K562 (cell line): ENCODE data around the gene FBXO4. TPM values are rescaled to one million over a fixed set of nuclear protein-coding genes. Genes with fewer than 3 reads are reported as not detected.

Source experiments
- CCNT2 ChIP-seq: IDR thresholded peaks from 2 replicates; pipeline ENCODE4 v1.6.1; 2011; ENCODE audit warnings: borderline replicate concordance, low read depth, mild to moderate bottlenecking, moderate library complexity, mixed read lengths, low read length; ENCODE audit not compliant: insufficient read length; ENCODE audit errors: extremely low read depth
- FOXP4 ChIP-seq: sonication (generic); formaldehyde crosslinking; IDR thresholded peaks from 2 replicates; pipeline ENCODE4 v1.8.0; 2022; ENCODE audit warnings: mild to moderate bottlenecking, missing genetic modification reagents, borderline replicate concordance
- NKRF ChIP-seq: fragments of 450-650 bp; IDR thresholded peaks from 2 replicates; pipeline ENCODE4 v1.6.1; 2016; ENCODE audit warnings: borderline replicate concordance
- NR2C1 ChIP-seq, 2 experiments: fragments of 450-650 bp; IDR thresholded peaks; 2 replicates each; pipeline ENCODE4 v1.6.1; 2017; ENCODE audit warnings: mild to moderate bottlenecking in 2 of 2, antibody characterized with exemption in 1 of 2, inconsistent platforms in 1 of 2, missing compliant biosample characterization in 1 of 2, missing genetic modification characterization in 1 of 2
- NR3C1 ChIP-seq: sonication (generic); formaldehyde crosslinking; IDR thresholded peaks from 2 replicates; pipeline ENCODE4 v1.8.1; 2022; ENCODE audit warnings: missing genetic modification reagents
- NR4A1 ChIP-seq, 2 experiments: fragments of 250-450 bp in 1 of 2; fragments of 450-650 bp in 1 of 2; sonication (Bioruptor Pico) in 1 of 2; IDR thresholded peaks; 2 replicates each; pipeline versions ENCODE4 v1.4.0 to v1.6.1; 2016 to 2020; ENCODE audit warnings: mild to moderate bottlenecking in 2 of 2, missing compliant biosample characterization in 1 of 2, missing genetic modification characterization in 1 of 2, moderate library complexity in 1 of 2
- OTX1 ChIP-seq: fragments of 450-650 bp; formaldehyde crosslinking; IDR thresholded peaks from 2 replicates; pipeline ENCODE4 v1.4.0; 2022; ENCODE audit warnings: mild to moderate bottlenecking
- PTBP1 ChIP-seq: fragments of 200-400 bp; formaldehyde crosslinking; IDR thresholded peaks from 2 replicates; pipeline ENCODE4 v1.6.1; 2017; ENCODE audit warnings: low read depth, low read length
- SAFB ChIP-seq: fragments of 200-400 bp; formaldehyde crosslinking; IDR thresholded peaks from 2 replicates; pipeline ENCODE4 v1.6.1; 2017; ENCODE audit warnings: low read depth, low read length, borderline replicate concordance
- SIN3A ChIP-seq, 2 experiments: fragments of 150-350 bp in 1 of 2; IDR thresholded peaks; 2 replicates each; pipeline ENCODE4 v1.6.1; 2011 to 2016; ENCODE audit warnings: borderline replicate concordance in 2 of 2, low read depth in 2 of 2, low read length in 2 of 2, mild to moderate bottlenecking in 2 of 2, moderate library complexity in 2 of 2; ENCODE audit not compliant: control insufficient read depth in 1 of 2
- TBL1XR1 ChIP-seq, 2 experiments: IDR thresholded peaks; 2 replicates each; pipeline ENCODE4 v1.6.1; 2012; ENCODE audit warnings: improper control_type of control experiment in 2 of 2, low read length in 2 of 2, mild to moderate bottlenecking in 1 of 2
- TRIM28 ChIP-seq: fragments of 450-650 bp; IDR thresholded peaks from 2 replicates; pipeline ENCODE4 v1.6.1; 2017
- XRCC3 ChIP-seq: fragments of 450-650 bp; IDR thresholded peaks from 2 replicates; pipeline ENCODE4 v1.6.1; 2017; ENCODE audit warnings: mild to moderate bottlenecking, moderate library complexity
- ZNF584 ChIP-seq: fragments of 200-800 bp; sonication (Bioruptor generic); IDR thresholded peaks from 2 replicates; pipeline ENCODE4 v1.6.1; 2016; ENCODE audit warnings: low read depth, mild to moderate bottlenecking, missing genetic modification characterization, missing compliant biosample characterization
- ZNF764 ChIP-seq: fragments of 250-450 bp; sonication (Bioruptor Pico); IDR thresholded peaks from 2 replicates; pipeline ENCODE4 v1.4.0; 2020; ENCODE audit warnings: low read depth, mild to moderate bottlenecking, moderate library complexity
- ZNF778 ChIP-seq: fragments of 450-650 bp; formaldehyde crosslinking; IDR thresholded peaks from 2 replicates; pipeline ENCODE4 v1.4.0; 2020; ENCODE audit warnings: mild to moderate bottlenecking, moderate library complexity
- polyA plus RNA-seq, 8 experiments: library from polyadenylated mRNA; depleted of rRNA in 4 of 8; stranded (reverse) in 5 of 8; unstranded in 3 of 8; fragments of >200 nt; fragmentation: Nextera tagmentation in 2 of 8; fragmentation: Illumina TruSeq in 1 of 8; extraction: Ambion mirVana in 2 of 8; extraction: Trizol in 1 of 8; gene quantifications; 2 replicates each; pipeline versions ENCODE4 v1.2.1 to v1.2.3, GENCODE V29; 2011 to 2014; ENCODE audit warnings: inconsistent platforms in 1 of 8, missing spikeins in 1 of 8
- total RNA-seq, 7 experiments: library from RNA; depleted of rRNA in 6 of 7; stranded (reverse); fragments of >200 nt in 6 of 7; fragmentation: Illumina TruSeq in 2 of 7; extraction: Trizol in 2 of 7; gene quantifications; 2 replicates each; pipeline versions ENCODE4 v1.2.1 to v1.2.3, GENCODE V29; 2011 to 2021; ENCODE audit warnings: low replicate concordance in 1 of 7
- TF ChIP-seq, protein P1 (sequence below): fragments of 250-450 bp; sonication (Bioruptor Pico); IDR thresholded peaks from 2 replicates; pipeline ENCODE4 v1.4.0; 2020; ENCODE audit warnings: borderline replicate concordance
- TF ChIP-seq, protein P2 (sequence below): fragments of 250-450 bp; sonication (Bioruptor Pico); IDR thresholded peaks from 2 replicates; pipeline ENCODE4 v1.4.0; 2020; ENCODE audit warnings: mild to moderate bottlenecking

Gene FBXO4
- total and polyA plus RNA-seq, 9 of the 15 experiments (the other 6 are each of a cell fraction or from before 2014, with no cell fraction given), result 5.9 to 33.4 (median 19.6) TPM

- TF ChIP-seq NKRF, result peak; percentile 99
- TF ChIP-seq NR2C1 (IDR thresholded peaks at IDR 0.05), result peak; percentile 96
- TF ChIP-seq NR2C1 (tag; IDR thresholded peaks at IDR 0.05), result peak; percentile 95
- TF ChIP-seq ZNF584 (CRISPR knock-in tag), result 0 out of 2 replicates have a peak, but pooled peaks have one; percentile 32
- TF ChIP-seq TBL1XR1 (IDR thresholded peaks at IDR 0.05; ENCODE audit: low read length in 2 of 2), result peak in 1 of 2 experiments; percentile 79; a peak in 2 of 4 replicates
- peak; percentile 70; the same call in 1 of the 2 replicates for TF ChIP-seq FOXP4 (CRISPR knock-in tag)
- TF ChIP-seq SAFB, result no peak
- no peak for TF ChIP-seq ZNF764 (CRISPR knock-in tag)
- no peak for TF ChIP-seq ZNF778
- no peak for TF ChIP-seq PTBP1
- peak; percentile 92 for TF ChIP-seq OTX1
- TF ChIP-seq TRIM28, result peak; percentile 36; the same call in 1 of the 2 replicates
- no peak for TF ChIP-seq NR3C1
- TF ChIP-seq SIN3A (IDR thresholded peaks at IDR 0.05; ENCODE audit: borderline replicate concordance in 2 of 2, control insufficient read depth in 1 of 2, low read depth in 2 of 2, low read length in 2 of 2), result peak in 1 of 2 experiments; percentile 98; a peak in 3 of 4 replicates
- TF ChIP-seq, protein P1, sequence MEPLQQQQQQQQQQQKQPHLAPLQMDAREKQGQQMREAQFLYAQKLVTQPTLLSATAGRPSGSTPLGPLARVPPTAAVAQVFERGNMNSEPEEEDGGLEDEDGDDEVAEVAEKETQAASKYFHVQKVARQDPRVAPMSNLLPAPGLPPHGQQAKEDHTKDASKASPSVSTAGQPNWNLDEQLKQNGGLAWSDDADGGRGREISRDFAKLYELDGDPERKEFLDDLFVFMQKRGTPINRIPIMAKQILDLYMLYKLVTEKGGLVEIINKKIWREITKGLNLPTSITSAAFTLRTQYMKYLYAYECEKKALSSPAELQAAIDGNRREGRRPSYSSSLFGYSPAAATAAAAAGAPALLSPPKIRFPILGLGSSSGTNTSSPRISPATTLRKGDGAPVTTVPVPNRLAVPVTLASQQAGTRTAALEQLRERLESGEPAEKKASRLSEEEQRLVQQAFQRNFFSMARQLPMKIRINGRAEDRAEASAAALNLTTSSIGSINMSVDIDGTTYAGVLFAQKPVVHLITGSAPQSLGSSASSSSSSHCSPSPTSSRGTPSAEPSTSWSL (CRISPR knock-in tag), result peak; percentile 80; the same call in 1 of the 2 replicates
- TF ChIP-seq CCNT2, result peak; percentile 94
- peak; percentile 94 for TF ChIP-seq NR4A1 (CRISPR knock-in tag; IDR thresholded peaks at IDR 0.05)
- TF ChIP-seq NR4A1 (tag; IDR thresholded peaks at IDR 0.05), result no peak
- TF ChIP-seq XRCC3, result no peak
- TF ChIP-seq, protein P2, sequence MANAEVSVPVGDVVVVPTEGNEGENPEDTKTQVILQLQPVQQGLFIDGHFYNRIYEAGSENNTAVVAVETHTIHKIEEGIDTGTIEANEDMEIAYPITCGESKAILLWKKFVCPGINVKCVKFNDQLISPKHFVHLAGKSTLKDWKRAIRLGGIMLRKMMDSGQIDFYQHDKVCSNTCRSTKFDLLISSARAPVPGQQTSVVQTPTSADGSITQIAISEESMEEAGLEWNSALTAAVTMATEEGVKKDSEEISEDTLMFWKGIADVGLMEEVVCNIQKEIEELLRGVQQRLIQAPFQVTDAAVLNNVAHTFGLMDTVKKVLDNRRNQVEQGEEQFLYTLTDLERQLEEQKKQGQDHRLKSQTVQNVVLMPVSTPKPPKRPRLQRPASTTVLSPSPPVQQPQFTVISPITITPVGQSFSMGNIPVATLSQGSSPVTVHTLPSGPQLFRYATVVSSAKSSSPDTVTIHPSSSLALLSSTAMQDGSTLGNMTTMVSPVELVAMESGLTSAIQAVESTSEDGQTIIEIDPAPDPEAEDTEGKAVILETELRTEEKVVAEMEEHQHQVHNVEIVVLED (CRISPR knock-in tag), result peak; percentile 56
Measured at GRCh38 chr5:41903892-41904799, 20.9 kb upstream of the FBXO4 start, which contains the start of gene RIMOC1 (continued).
